Pancreas (tissue), 10 donors: ENCODE results near the gene SHISAL1. TPM values are rescaled to one million over a fixed set of nuclear protein-coding genes. Genes with fewer than 3 reads are reported as not detected.
"Not testable (repeated sequence)": the region's sequence is repeated elsewhere in the genome, so short reads cannot be mapped to it uniquely, and the experiment has no call there.

ENCODE experiments used
- ATAC-seq, 4 donors: fragments of 200-7000 bp; cut with Tn5 transposase; one replicate each; pipeline versions ENCODE4 v1.8.0 to v1.9.1; 2020; ENCODE audit warnings: mild to moderate bottlenecking in 4 of 4, moderate library complexity in 4 of 4
- DNase-seq, 6 donors: peaks; one replicate each; pipeline ENCODE4 v3.0.0-alpha.2; 2020
- FAIRE-seq: peaks from 2 replicates; lab custom pipeline; 2012; peaks lifted over from hg19 to GRCh38; lab: Jason Lieb, UNC
- H3K27ac ChIP-seq, 4 donors: fragments of 200-600 bp; sonication (generic); 1 replicate in 3 of 4; 2 replicates in 1 of 4; pipeline versions ENCODE4 v1.5.0 to v1.8.0; 2020
- H3K27me3 ChIP-seq, 4 donors: fragments of 200-600 bp; one replicate each; pipeline ENCODE4 v1.8.0; 2021
- H3K36me3 ChIP-seq, 3 donors: fragments of 200-600 bp; sonication (generic) in 1 of 3; one replicate each; pipeline versions ENCODE4 v1.5.0 to v1.8.0; 2020 to 2021
- H3K4me1 ChIP-seq, 3 donors: fragments of 200-600 bp; one replicate each; pipeline ENCODE4 v1.8.0; 2021
- H3K4me3 ChIP-seq, 4 donors: fragments of 200-600 bp; sonication (generic) in 2 of 4; one replicate each; pipeline versions ENCODE4 v1.5.0 to v1.8.0; 2020 to 2021
- H3K9me3 ChIP-seq, 4 donors: fragments of 200-600 bp; one replicate each; pipeline ENCODE4 v1.8.0; 2021
- CTCF ChIP-seq, 4 donors: fragments of 200-600 bp; sonication (generic) in 3 of 4; IDR thresholded peaks; one replicate each; pipeline versions ENCODE4 v1.5.0 to v1.8.0; 2021; ENCODE audit warnings: antibody characterized with exemption in 4 of 4
- WGBS, 2 donors: extraction: QIAGEN DNeasy Blood & Tissue Kit; methylation state at CpG; one replicate each; pipeline ENCODE4 v1.1.7; 2013; 5-methylcytosine and 5-hydroxymethylcytosine counted together
- intact Hi-C, 3 donors: fragments of 100-400 bp; cut with DNase I; formaldehyde crosslinking; loops; one replicate each; pipeline versions ENCODE4 v1.11.1 to v1.14.2; 2022
- polyA plus RNA-seq, 2 donors: library from polyadenylated mRNA; stranded (reverse); fragments of 200-250 nt; gene quantifications; one replicate each; pipeline ENCODE4 v1.2.3, GENCODE V29; 2013
- total RNA-seq, 6 donors: library from RNA; stranded (reverse); fragmentation: NEBNext Ultra II Directional in 4 of 6; extraction: Animal tissue kit (Norgen Biotek cat#: 25700) in 4 of 6; gene quantifications; one replicate each; pipeline versions ENCODE4 v1.2.1 to v1.2.4, GENCODE V29; 2021 to 2023
- donor health status: healthy with polysubstance abuse.
- donor health status: DM: no; HTN: no; CAD: no; lungs with moderate emphysema.
- donor health status: DM: no; HTN: no; CAD: no.
- donor health status: control.
- donor health status: control.
- donor health status: Bipolar disorder and iron deficiency.
- donor health status: DM: yes; HTN: yes; CAD: no.
- donor health status: DM: no; HTN: no; CAD: no.
- donor health status: DM: no; HTN: no; CAD: no.
- donor health status: DM: yes; HTN: yes; CAD: no.

Gene SHISAL1
- total and polyA plus RNA-seq, 8 donors = 0.35 to 1.3 (median 0.54) TPM

DNA sequence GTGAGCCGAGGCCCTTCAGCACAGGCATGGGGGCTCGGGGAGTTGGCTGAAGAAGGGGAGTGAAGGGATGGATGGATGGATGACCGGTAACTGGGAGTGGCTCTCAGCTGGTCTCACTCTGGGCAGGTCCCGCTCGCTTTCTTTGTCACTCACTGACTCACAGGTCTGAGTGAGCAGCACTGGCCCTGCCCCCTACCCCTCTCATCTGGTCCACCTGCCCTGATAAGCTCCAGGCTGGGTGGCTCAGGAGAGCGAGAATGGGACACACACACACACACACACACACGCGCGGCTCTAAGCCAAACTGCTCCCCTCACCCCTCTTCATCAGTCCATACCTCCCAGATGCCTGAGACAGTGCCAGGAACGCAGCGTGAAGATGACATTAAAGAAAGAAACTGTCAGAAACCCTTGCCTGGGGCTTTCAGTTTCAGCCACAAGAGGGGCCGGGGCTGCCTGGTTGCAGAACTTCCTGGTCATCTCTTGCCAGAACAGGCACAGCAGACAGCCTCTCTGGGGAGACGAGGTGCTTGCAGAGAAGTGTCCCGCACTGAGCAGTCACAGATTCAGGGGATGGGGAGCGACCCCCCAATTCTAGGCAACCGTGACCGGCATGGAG lies 16.5 kb upstream of the SHISAL1 start:
- FAIRE-seq (no peak), DNase-seq (no peak), ATAC-seq (no peak)
- H3K27me3 ChIP-seq = peaks cover 0 to 11% (median 2%) of the 10 kb centered on the region in 4 donors
- WGBS, 2 donors = 29 to 38% methylated on average over 16 to 17 of the region's 17 CpGs
- TF ChIP-seq CTCF (IDR thresholded peaks at IDR 0.05) = no peak
- H3K36me3 ChIP-seq = no peaks in the 10 kb centered on the region
- H3K9me3 ChIP-seq = no peaks in the 10 kb centered on the region
- H3K27ac ChIP-seq = no peak overlapping the region
- no peak overlapping the region for H3K4me3 ChIP-seq
- intact Hi-C loops = no loop called here
- H3K4me1 ChIP-seq = no peaks in the 10 kb centered on the region

DNA sequence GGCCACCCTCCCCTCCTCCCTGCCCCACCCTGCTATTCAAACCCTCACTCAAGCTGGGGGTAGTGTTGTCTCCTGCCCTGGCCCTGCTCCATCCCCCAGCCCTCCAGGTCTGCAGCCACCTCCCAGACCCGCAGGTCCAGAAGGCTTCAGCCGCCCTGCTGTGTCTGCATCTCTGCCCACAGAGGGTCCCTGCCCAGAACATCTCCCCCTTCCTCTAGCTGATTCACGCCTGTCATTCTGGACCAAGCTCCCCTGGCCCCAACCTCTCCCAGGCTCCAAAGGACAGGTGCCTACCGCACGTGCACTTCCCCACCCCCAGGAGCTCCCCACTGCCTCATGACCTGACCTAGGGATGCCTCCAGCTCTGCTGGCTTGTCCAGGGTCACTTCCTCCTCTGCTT lies 16.0 kb upstream of the SHISAL1 start:
- H3K4me3 ChIP-seq = no peak overlapping the region
- H3K27me3 ChIP-seq = peaks cover 0 to 11% (median 2%) of the 10 kb centered on the region in 4 donors
- intact Hi-C loops = no loop called here
- no peaks in the 10 kb centered on the region for H3K9me3 ChIP-seq
- FAIRE-seq (no peak), DNase-seq (no peak), ATAC-seq (no peak)
- WGBS, 2 donors = 51 to 66% methylated on average over 5 of the region's 5 CpGs
- H3K36me3 ChIP-seq = no peaks in the 10 kb centered on the region
- TF ChIP-seq CTCF (IDR thresholded peaks at IDR 0.05) = no peak
- H3K4me1 ChIP-seq = no peaks in the 10 kb centered on the region
- no peak overlapping the region for H3K27ac ChIP-seq

- whole genome bisulfite sequencing, 2 donors = 78 to 85% methylated on average over 6 of the region's 6 CpGs
- DNase-seq (no peak), ATAC-seq (no peak), FAIRE-seq (no peak)
- H3K36me3 ChIP-seq = no peaks in the 10 kb centered on the region
- H3K27ac ChIP-seq = no peak overlapping the region
- intact Hi-C loops = no loop called here
- H3K27me3 ChIP-seq = peaks cover 0 to 11% (median 2%) of the 10 kb centered on the region in 4 donors
- H3K4me1 ChIP-seq = no peaks in the 10 kb centered on the region
- H3K4me3 ChIP-seq = no peak overlapping the region
- no peaks in the 10 kb centered on the region for H3K9me3 ChIP-seq
- TF ChIP-seq CTCF (IDR thresholded peaks at IDR 0.05) = no peak
These were observed 15.6 kb upstream of the SHISAL1 start for GRCh38 chr22:44328326-44328725.

DNA sequence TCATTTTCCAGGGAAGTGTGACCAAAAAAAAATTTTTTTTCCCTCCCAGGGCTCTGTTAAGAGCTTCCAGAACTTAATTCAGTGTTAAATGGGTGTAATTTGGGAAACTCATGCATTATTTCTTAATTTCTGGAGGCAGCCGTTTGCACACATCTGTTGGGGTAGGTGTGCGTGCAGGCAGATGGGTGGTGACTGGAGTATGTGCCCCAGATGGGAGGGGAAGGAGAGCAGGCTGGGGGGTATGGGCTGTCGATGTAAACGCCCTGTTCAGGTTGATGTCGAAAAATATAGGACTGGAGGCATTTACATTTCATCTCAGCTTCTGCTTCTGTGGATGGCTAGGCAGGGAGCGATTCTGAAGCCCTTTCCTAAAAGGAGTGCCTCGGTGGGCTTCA lies 13.7 kb upstream of the SHISAL1 start:
- TF ChIP-seq CTCF (IDR thresholded peaks at IDR 0.05) = no peak
- 68 to 79% methylated on average over 7 of the region's 7 CpGs for WGBS, 2 donors
- DNase-seq = no peak
- intact Hi-C loops = no loop called here
- no peak for FAIRE-seq
- Histone ChIP-seq H3K27me3 (peaks cover 0 to 11% (median 2%) of the 10 kb centered on the region in 4 donors), H3K4me3 (peak overlapping the region in 3 of 4 donors; percentile 34 to 49 (median 40)), H3K4me1 (no peaks in the 10 kb centered on the region), H3K27ac (no peak overlapping the region), H3K9me3 (no peaks in the 10 kb centered on the region), H3K36me3 (no peaks in the 10 kb centered on the region)
- no peak for ATAC-seq

DNA sequence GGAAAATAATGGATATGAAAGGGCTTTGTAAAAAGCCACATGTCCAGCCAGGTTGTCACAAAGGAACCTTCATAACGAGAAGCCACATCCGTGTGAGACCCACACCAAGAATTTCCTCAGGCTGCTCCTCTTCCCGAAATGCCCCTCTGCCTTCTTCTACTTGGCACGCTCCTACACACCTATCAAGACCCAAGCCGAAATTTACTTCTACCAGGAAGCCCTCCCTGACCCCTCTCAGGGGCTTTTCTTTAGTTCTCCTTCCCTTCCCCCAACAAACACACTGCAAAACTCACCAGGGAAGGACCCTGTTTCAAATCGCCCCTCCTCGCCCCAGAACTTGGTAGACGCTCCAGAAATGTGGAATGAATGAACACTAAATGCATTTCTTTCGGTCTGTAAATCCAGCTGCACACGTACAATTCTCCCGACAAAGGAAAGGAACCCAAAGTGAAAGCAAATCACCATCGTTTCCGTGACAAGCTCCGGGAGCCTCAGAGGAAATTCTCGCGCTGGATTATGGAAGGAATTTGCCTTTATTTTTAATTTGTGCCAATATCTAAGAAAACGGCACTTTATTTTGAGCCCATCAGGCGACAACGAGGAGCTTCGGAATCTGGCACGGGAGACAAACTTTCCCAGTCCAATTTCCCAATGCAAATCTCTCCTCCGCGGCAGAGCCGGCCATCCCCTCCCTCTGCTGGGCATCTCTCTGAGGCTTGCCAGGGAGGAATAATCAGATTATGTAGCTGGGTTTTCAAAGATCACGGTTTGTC lies 13.2 kb upstream of the SHISAL1 start:
- FAIRE-seq = no peak
- ATAC-seq = peak in 3 of 4 donors; percentile 38 to 58 (median 47)
- 17 to 21% methylated on average over 25 of the region's 25 CpGs for WGBS, 2 donors

GRCh38 chr22:44323140-44323790 lies 10.5 kb upstream of the SHISAL1 start:
- intact Hi-C loops, H3K27ac ChIP-seq, FAIRE-seq, H3K9me3 ChIP-seq, H3K36me3 ChIP-seq, H3K4me1 ChIP-seq, DNase-seq, ATAC-seq, H3K27me3 ChIP-seq, H3K4me3 ChIP-seq: not testable (repeated sequence)
- 85 to 88% methylated on average over 1 of the region's 1 CpG for WGBS, 2 donors

More for the DNA sequence above, 13.2 kb upstream of the SHISAL1 start:
- Histone ChIP-seq H3K4me1 (no peaks in the 10 kb centered on the region), H3K36me3 (no peaks in the 10 kb centered on the region), H3K9me3 (no peaks in the 10 kb centered on the region), H3K4me3 (peak overlapping the region; percentile 14 to 49 (median 37)), H3K27me3 (peaks cover 0 to 10% (median 2%) of the 10 kb centered on the region in 4 donors), H3K27ac (no peak overlapping the region)
- intact Hi-C loops = no loop called here
- DNase-seq = no peak
- TF ChIP-seq CTCF (IDR thresholded peaks at IDR 0.05) = no peak
